CD4-positive, alpha-beta T cell treated with Interferon gamma for 1 hour (primary cell): Measurements from ENCODE around the gene HOXB5.
A peak's percentile ranks its signal among the peaks of the same experiment; 100 is the strongest.

ENCODE experiments used
- DNase-seq: peaks from one replicate; pipeline ENCODE4 v3.0.0-alpha.2; 2020

HOXB5 gene

GRCh38 chr17:48589060-48589830, 4.3 kb downstream of the HOXB5 start:
- no peak for DNase-seq

GRCh38 chr17:48588528-48588927, 5.1 kb downstream of the HOXB5 start:
- DNase-seq: no peak

- no peak for DNase-seq
Measured at GRCh38 chr17:48588074-48588415, 5.5 kb downstream of the HOXB5 start.

- no peak for DNase-seq
Measured at GRCh38 chr17:48587276-48588073, 6.1 kb downstream of the HOXB5 start.

- DNase-seq: no peak
Measured at GRCh38 chr17:48586355-48587258, 7.0 kb downstream of the HOXB5 start.

- DNase-seq: no peak
Measured at GRCh38 chr17:48584223-48584741, 9.3 kb downstream of the HOXB5 start.

- no peak for DNase-seq
Measured at GRCh38 chr17:48583708-48584222, 9.8 kb downstream of the HOXB5 start.

- no peak for DNase-seq
Measured at GRCh38 chr17:48582750-48583069, 10.9 kb downstream of the HOXB5 start.

- no peak for DNase-seq
Measured at GRCh38 chr17:48579760-48580554, 13.6 kb downstream of the HOXB5 start.

GRCh38 chr17:48579471-48579759, 14.2 kb downstream of the HOXB5 start:
- no peak for DNase-seq

- no peak for DNase-seq
Measured at GRCh38 chr17:48578616-48579470, 14.7 kb downstream of the HOXB5 start.

GRCh38 chr17:48577946-48578615, 15.5 kb downstream of the HOXB5 start, which contains the start of gene HOXB4:
Gene HOXB4 (minus strand): TSS chr17:48578350. CDS start chr17:48578319, 31 bp downstream.
- DNase-seq: peak; percentile 32

GRCh38 chr17:48577330-48577945, 16.1 kb downstream of the HOXB5 start:
- no peak for DNase-seq

GRCh38 chr17:48576479-48577309, 16.9 kb downstream of the HOXB5 start:
- DNase-seq: no peak

- no peak for DNase-seq
Measured at GRCh38 chr17:48575673-48576478, 17.7 kb downstream of the HOXB5 start.

- no peak for DNase-seq
Measured at GRCh38 chr17:48575066-48575582, 18.5 kb downstream of the HOXB5 start.

- no peak for DNase-seq
Measured at GRCh38 chr17:48574505-48575065, 19.0 kb downstream of the HOXB5 start.
